Type B pancreatic cell (in vitro differentiated cells): ENCODE results near the gene ASCC1. TPM values are rescaled to one million over a fixed set of nuclear protein-coding genes. Genes with fewer than 3 reads are reported as not detected.
"Not testable (repeated sequence)": the region's sequence is repeated elsewhere in the genome, so short reads cannot be mapped to it uniquely, and the experiment has no call there.

ENCODE experiments used
- DNase-seq: peaks from one replicate; pipeline ENCODE4 v3.0.0; 2021; ENCODE audit warnings: mixed read lengths; ENCODE audit not compliant: unreplicated experiment; ENCODE audit errors: extremely low spot score
- H3K27ac Mint-ChIP-seq: 2 replicates; pipeline ENCODE4 v1.8.0; 2021; ENCODE audit warnings: mild to moderate bottlenecking, mixed read lengths
- H3K27me3 Mint-ChIP-seq: 2 replicates; pipeline ENCODE4 v1.8.0; 2021; ENCODE audit warnings: mixed read lengths
- H3K36me3 Mint-ChIP-seq: 2 replicates; pipeline ENCODE4 v1.8.0; 2021; ENCODE audit warnings: mixed read lengths
- H3K4me1 Mint-ChIP-seq: one replicate; pipeline ENCODE4 v1.8.0; 2021; ENCODE audit warnings: mixed read lengths; ENCODE audit not compliant: unreplicated experiment
- H3K4me3 Mint-ChIP-seq: 2 replicates; pipeline ENCODE4 v1.8.0; 2021; ENCODE audit warnings: mild to moderate bottlenecking, mixed read lengths
- H3K9me3 Mint-ChIP-seq: 2 replicates; pipeline ENCODE4 v1.8.0; 2021; ENCODE audit warnings: mixed read lengths
- total RNA-seq: library from RNA; stranded (reverse); gene quantifications from 2 replicates; pipeline ENCODE4 v1.2.1, GENCODE V29; 2021; ENCODE audit warnings: low replicate concordance
- TF ChIP-seq, protein P1 (sequence below): fragments of 200-600 bp; sonication (generic); conservative IDR thresholded peaks from 2 replicates; pipeline ENCODE4 v1.5.0; 2021; ENCODE audit warnings: antibody characterized with exemption, mild to moderate bottlenecking

The ASCC1 gene
- total RNA-seq, 1 donor from 2014 or later, result 32.8 TPM

DNA sequence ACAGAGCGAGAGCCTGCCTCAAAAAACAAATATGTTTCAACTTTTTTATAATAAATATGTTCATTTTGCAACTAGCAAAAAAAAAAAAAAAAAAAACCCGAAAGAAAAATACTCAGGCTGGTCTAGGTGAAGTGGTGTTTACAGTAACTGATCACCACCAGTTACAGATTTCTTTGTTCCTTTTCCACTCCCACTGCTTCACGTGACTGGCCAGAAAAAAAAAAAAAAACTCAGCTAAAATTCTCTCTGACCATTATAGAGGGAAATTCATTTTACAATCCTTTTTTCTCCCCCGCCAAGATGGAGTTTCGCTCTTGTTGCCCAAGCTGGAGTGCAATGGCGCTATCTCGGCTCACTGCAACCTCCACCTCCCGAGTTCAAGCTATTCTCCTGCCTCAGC is 4.6 kb upstream of the ASCC1 start:
- no peak overlapping the region for H3K4me3 Mint-ChIP-seq
- no peak overlapping the region for H3K27ac Mint-ChIP-seq
- no peak for DNase-seq
- H3K36me3 Mint-ChIP-seq, result peaks cover 10% of the 10 kb centered on the region
- H3K27me3 Mint-ChIP-seq, result no peaks in the 10 kb centered on the region
- TF ChIP-seq, protein P1, sequence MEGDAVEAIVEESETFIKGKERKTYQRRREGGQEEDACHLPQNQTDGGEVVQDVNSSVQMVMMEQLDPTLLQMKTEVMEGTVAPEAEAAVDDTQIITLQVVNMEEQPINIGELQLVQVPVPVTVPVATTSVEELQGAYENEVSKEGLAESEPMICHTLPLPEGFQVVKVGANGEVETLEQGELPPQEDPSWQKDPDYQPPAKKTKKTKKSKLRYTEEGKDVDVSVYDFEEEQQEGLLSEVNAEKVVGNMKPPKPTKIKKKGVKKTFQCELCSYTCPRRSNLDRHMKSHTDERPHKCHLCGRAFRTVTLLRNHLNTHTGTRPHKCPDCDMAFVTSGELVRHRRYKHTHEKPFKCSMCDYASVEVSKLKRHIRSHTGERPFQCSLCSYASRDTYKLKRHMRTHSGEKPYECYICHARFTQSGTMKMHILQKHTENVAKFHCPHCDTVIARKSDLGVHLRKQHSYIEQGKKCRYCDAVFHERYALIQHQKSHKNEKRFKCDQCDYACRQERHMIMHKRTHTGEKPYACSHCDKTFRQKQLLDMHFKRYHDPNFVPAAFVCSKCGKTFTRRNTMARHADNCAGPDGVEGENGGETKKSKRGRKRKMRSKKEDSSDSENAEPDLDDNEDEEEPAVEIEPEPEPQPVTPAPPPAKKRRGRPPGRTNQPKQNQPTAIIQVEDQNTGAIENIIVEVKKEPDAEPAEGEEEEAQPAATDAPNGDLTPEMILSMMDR, result no peak
- no peaks in the 10 kb centered on the region for H3K9me3 Mint-ChIP-seq
- H3K4me1 Mint-ChIP-seq, result peaks cover 13% of the 10 kb centered on the region

DNA sequence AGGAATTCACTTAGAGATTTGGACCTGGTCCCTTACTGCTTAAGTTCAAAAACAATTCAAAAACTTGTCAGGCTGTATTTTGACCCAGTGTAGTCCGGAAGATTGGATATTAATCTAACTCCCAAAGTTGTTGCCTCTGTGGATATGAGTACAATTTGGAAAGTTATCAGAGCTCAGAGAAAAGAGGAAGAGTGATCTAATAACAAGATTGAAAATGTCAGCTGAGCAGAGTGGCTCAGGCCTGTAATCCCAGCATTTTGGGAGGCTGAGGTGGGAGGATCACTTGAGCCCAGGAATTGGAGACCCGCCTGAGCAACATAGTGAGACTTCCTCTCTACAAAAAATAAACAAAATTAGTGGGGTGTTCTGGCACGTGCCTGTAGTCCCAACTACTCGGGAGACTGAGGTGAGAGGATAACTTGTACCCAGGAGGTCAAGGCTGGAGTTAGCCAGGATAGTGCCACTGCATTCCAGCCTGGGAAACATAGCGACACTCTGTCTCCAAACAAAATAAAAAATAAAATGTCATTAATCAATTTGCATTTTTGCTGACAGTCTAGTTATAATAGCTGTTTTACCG is 3.2 kb upstream of the ASCC1 start:
- Mint-ChIP-seq H3K4me1 (peaks cover 18% of the 10 kb centered on the region), H3K4me3 (no peak overlapping the region), H3K27ac (peak overlapping the region; percentile 28), H3K9me3 (no peaks in the 10 kb centered on the region), H3K36me3 (peaks cover 7% of the 10 kb centered on the region), H3K27me3 (no peaks in the 10 kb centered on the region)
- TF ChIP-seq, protein P1, result no peak
- DNase-seq, result no peak

DNA sequence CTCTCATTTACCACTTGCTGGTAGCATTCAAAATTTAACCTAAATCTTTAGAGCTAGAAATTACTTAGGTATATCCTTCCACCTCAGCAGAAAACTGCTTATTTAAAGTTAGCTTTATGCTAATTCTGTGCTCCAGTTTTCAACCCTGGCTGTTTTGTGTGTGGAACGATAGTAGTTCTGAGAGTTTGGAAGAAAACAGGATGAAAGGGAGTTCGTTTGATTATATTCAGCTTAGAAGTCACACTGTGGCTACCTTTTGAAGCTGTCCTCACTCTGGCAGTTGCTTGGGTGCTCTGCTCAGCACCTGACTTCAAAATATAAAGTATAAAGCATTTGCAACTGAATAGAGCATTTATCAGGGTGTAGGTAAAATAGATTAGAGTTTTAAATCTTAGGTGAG is 2.6 kb upstream of the ASCC1 start:
- peak overlapping the region; percentile 28 for H3K27ac Mint-ChIP-seq
- H3K4me1 Mint-ChIP-seq, result peaks cover 18% of the 10 kb centered on the region
- TF ChIP-seq, protein P1, result no peak
- peaks cover 7% of the 10 kb centered on the region for H3K36me3 Mint-ChIP-seq
- H3K27me3 Mint-ChIP-seq, result no peaks in the 10 kb centered on the region
- DNase-seq, result no peak
- peak overlapping the region; percentile 53 for H3K4me3 Mint-ChIP-seq
- H3K9me3 Mint-ChIP-seq, result no peaks in the 10 kb centered on the region

DNA sequence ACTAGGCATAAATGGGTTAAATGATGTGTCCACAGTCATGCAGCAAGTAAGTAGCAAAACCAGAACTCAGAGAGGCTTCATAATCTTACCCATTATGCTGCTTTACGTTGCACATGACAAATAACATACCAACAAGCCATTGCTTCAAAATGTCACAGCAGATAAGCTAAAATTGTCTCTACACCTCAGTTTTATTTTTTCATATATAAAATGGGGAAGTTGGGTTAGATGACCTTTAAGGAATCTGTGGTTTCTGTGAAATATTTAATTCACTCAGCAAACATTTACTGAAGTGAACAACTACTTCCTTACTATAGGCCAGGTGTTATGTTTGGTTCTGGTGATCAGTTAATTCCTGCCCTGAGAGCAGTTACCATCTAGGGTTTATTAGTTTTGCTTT is 2.2 kb upstream of the ASCC1 start:
- peaks cover 15% of the 10 kb centered on the region for H3K4me1 Mint-ChIP-seq
- H3K4me3 Mint-ChIP-seq, result peak overlapping the region; percentile 53
- H3K27me3 Mint-ChIP-seq, result no peaks in the 10 kb centered on the region
- TF ChIP-seq, protein P1, result no peak
- H3K36me3 Mint-ChIP-seq, result peaks cover 7% of the 10 kb centered on the region
- no peaks in the 10 kb centered on the region for H3K9me3 Mint-ChIP-seq
- H3K27ac Mint-ChIP-seq, result peak overlapping the region; percentile 28
- DNase-seq, result no peak

DNA sequence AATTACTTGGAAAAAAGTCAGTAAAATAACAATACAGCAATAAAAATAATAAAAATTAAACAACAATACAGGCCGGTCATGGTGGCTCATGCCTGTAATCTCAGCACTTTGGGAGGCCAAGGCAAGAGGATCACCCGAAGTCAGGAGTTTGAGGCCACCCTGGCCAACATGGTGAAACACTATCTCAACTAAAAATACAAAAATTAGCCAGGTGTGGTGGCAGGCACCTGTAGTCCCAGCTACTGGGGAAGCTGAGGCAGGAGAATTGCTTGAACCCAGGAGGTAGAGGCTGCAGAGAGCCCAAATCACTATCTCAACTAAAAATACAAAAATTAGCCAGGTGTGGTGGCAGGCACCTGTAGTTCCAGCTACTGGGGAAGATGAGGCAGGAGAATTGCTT is 4.2 kb downstream of the ASCC1 start:
- not testable (repeated sequence) for H3K27ac Mint-ChIP-seq, DNase-seq, H3K27me3 Mint-ChIP-seq, H3K9me3 Mint-ChIP-seq, H3K4me3 Mint-ChIP-seq
- Mint-ChIP-seq H3K4me1 (peaks cover 14% of the 10 kb centered on the region), H3K36me3 (peaks cover 10% of the 10 kb centered on the region)

DNA sequence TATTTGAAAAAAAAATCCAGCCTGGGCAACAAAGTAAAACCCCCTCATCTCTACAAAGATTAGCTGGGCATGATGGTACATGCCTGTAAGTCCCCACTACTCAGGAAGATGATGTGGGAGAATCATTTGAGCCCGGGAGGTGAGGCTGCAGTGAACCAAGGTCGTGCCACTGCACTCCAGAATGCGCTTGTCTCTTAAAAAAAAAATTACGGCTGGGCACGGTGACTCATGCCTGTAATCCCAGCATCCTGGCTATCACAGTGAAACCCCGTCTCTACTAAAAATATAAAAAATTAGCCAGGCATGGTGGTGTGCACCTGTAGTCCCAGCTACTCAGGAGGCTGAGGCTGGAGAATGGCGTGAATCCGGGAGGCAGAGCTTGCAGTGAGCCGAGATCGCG is 4.7 kb downstream of the ASCC1 start:
- H3K27ac Mint-ChIP-seq, DNase-seq, H3K9me3 Mint-ChIP-seq, H3K27me3 Mint-ChIP-seq, H3K4me3 Mint-ChIP-seq: not testable (repeated sequence)
- H3K36me3 Mint-ChIP-seq, result peaks cover 12% of the 10 kb centered on the region
- peaks cover 11% of the 10 kb centered on the region for H3K4me1 Mint-ChIP-seq

DNA sequence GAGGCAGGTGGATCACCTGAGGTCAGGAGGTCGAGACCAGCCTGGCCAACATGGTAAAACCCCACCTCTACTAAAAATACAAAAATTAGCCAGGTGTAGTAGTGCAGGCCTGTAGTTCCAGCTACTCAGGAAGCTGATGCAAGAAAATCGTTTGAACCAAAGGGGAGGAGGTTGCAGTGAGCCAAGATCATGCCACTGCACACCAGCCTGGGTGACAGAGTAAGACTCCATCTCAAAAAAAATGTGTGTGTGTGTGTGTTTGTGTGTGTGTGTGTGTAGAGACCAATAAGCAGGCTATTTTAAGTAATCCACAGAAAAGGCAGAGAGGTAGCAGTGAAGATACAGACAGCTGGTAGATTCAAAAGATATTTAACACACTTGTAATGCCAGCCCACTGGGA is 7.5 kb downstream of the ASCC1 start:
- DNase-seq, H3K9me3 Mint-ChIP-seq, H3K4me1 Mint-ChIP-seq, H3K27ac Mint-ChIP-seq, H3K4me3 Mint-ChIP-seq, H3K27me3 Mint-ChIP-seq: not testable (repeated sequence)
- H3K36me3 Mint-ChIP-seq, result peaks cover 12% of the 10 kb centered on the region
